T-cell (primary cell): ENCODE results near the gene SLC17A1. TPM values are rescaled to one million over a fixed set of nuclear protein-coding genes. Genes with fewer than 3 reads are reported as not detected.

Experiments
- ATAC-seq, 4 experiments: fragments of 200-7000 bp in 3 of 4; fragments of 150-1000 bp in 1 of 4; cut with Tn5 transposase; replicated peaks in 1 of 4; 1 replicate in 3 of 4; 2 replicates in 1 of 4; pipeline ENCODE4 v1.10.0; 2021; ENCODE audit warnings: moderate library complexity in 3 of 4, mild to moderate bottlenecking in 2 of 4, moderate number of reproducible peaks in 1 of 4
- CTCF ChIA-PET, 2 donors: fragments of 300-600 bp; sonication (Branson Sonifier 250); formaldehyde crosslinking; loops; one replicate each; lab custom pipeline; 2022; ENCODE audit warnings: antibody characterized with exemption in 2 of 2; lab: Charles Lee
- POLR2A ChIA-PET, 2 donors: fragments of 300-600 bp; sonication (Branson Sonifier 250); formaldehyde crosslinking; loops; one replicate each; lab custom pipeline; 2022; ENCODE audit warnings: antibody characterized with exemption in 2 of 2; lab: Charles Lee
- DNase-seq, 35 experiments: peaks; one replicate each; pipeline versions ENCODE4 v3.0.0 to v3.0.0-alpha.2; 2013 to 2023
- H3K27ac ChIP-seq: one replicate; pipeline ENCODE4 v1.5.1; 2013; ENCODE audit warnings: low read length
- H3K27me3 ChIP-seq, 2 experiments: replicated peaks in 1 of 2; 1 replicate in 1 of 2; 2 replicates in 1 of 2; pipeline versions ENCODE4 v1.6.1 to v1.7.0; 2013; ENCODE audit warnings: low read length in 1 of 2, mixed read lengths in 1 of 2; ENCODE audit not compliant: control insufficient read depth in 2 of 2, insufficient read depth in 2 of 2; ENCODE audit errors: extremely low read depth in 1 of 2
- H3K36me3 ChIP-seq, 2 donors: 1 replicate in 1 of 2; 2 replicates in 1 of 2; pipeline versions ENCODE4 v1.6.1 to v1.7.0; 2013; ENCODE audit warnings: low read length in 1 of 2; ENCODE audit not compliant: control insufficient read depth in 2 of 2, insufficient read depth in 1 of 2; ENCODE audit errors: extremely low read depth in 1 of 2
- H3K4me1 ChIP-seq, 2 experiments: 1 replicate in 1 of 2; 2 replicates in 1 of 2; pipeline versions ENCODE4 v1.6.1 to v1.7.0; 2013; ENCODE audit warnings: low read length in 2 of 2, mixed read lengths in 1 of 2; ENCODE audit not compliant: insufficient read depth in 2 of 2, control insufficient read depth in 1 of 2; ENCODE audit errors: extremely low read depth in 1 of 2
- H3K4me3 ChIP-seq, 2 donors: 1 replicate in 1 of 2; 2 replicates in 1 of 2; pipeline versions ENCODE4 v1.5.1 to v1.7.0; 2013; ENCODE audit warnings: mild to moderate bottlenecking in 2 of 2, low read length in 1 of 2, moderate library complexity in 1 of 2; ENCODE audit not compliant: control insufficient read depth in 1 of 2; ENCODE audit errors: extremely low read depth in 1 of 2
- H3K9me3 ChIP-seq: 2 replicates; pipeline ENCODE4 v1.7.0; 2013
- H3K27ac Mint-ChIP-seq, 2 donors: one replicate each; pipeline ENCODE4 v1.8.0; 2020 to 2021; ENCODE audit warnings: mild to moderate bottlenecking in 2 of 2, mixed read lengths in 2 of 2
- H3K27me3 Mint-ChIP-seq, 2 donors: one replicate each; pipeline ENCODE4 v1.8.0; 2021 to 2022; ENCODE audit warnings: mixed read lengths in 2 of 2
- H3K36me3 Mint-ChIP-seq: one replicate; pipeline ENCODE4 v1.8.0; 2021; ENCODE audit warnings: mixed read lengths
- H3K4me1 Mint-ChIP-seq, 3 donors: one replicate each; pipeline ENCODE4 v1.8.0; 2020 to 2022; ENCODE audit warnings: mixed read lengths in 3 of 3, mild to moderate bottlenecking in 1 of 3
- H3K4me3 Mint-ChIP-seq, 3 donors: one replicate each; pipeline ENCODE4 v1.8.0; 2020 to 2022; ENCODE audit warnings: mild to moderate bottlenecking in 3 of 3, mixed read lengths in 3 of 3, moderate library complexity in 3 of 3
- H3K9me3 Mint-ChIP-seq, 3 donors: one replicate each; pipeline ENCODE4 v1.8.0; 2020 to 2022; ENCODE audit warnings: mixed read lengths in 3 of 3
- WGBS: methylation state at CpG from one replicate; pipeline ENCODE4 v1.1.5; 2013; ENCODE audit warnings: missing lambda C conversion rate; ENCODE audit not compliant: insufficient coverage; 5-methylcytosine and 5-hydroxymethylcytosine counted together
- total RNA-seq, 35 experiments: library from RNA in 6 of 35; stranded (reverse) in 6 of 35; fragments of 120-200 nt in 1 of 35; gene quantifications; one replicate each; pipeline versions ENCODE4 v1.2.1 to v1.2.4 and lab custom pipeline; 2013 to 2026

SLC17A1 gene
- total RNA-seq, 5 donors from 2014 or later (not counting 1 experiment from before 2014, with no cell fraction given), result 0.16 TPM; not detected in 4

DNA sequence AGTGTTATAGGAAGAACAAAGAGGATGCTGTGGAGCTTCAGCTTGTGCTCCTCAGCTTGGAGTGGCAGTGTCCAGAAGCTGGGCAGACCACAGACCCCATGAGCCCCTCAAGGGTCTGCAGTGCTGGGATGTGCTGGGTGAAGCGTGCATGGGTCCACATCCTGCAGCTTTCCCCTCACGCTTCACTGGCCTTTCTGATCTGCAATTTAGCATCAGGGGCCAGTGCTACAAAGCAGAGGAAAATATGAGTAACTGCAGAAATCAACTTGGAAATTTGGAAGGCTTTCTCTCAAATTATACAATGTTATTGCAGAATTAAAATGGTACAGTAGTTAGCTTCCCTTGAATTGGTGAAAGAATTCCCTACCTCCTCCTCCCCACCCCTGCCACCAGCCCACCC, 67.2 kb downstream of the SLC17A1 start:
- CTCF ChIA-PET, result interaction anchor here in 1 of 2 donors (1.1 kb wide), 1 partner anchor 46 kb away, joined by 3 read pairs; no protein-coding TSS in a partner anchor
- H3K36me3 ChIP-seq, result no peaks in the 10 kb centered on the region
- DNase-seq (no peak), ATAC-seq (no peak)
- H3K4me3 ChIP-seq, result no peak overlapping the region
- H3K4me1 ChIP-seq, result no peaks in the 10 kb centered on the region
- H3K4me1 Mint-ChIP-seq, result no peaks in the 10 kb centered on the region
- no peak overlapping the region for H3K27ac ChIP-seq
- peaks cover 11 to 25% of the 10 kb centered on the region in 2 donors for H3K27me3 Mint-ChIP-seq
- no peaks in the 10 kb centered on the region for H3K36me3 Mint-ChIP-seq
- POLR2A ChIA-PET, result no interaction called here
- WGBS, result 100% methylated on average over 1 of the region's 2 CpGs
- no peak overlapping the region for H3K4me3 Mint-ChIP-seq
- no peaks in the 10 kb centered on the region for H3K9me3 Mint-ChIP-seq
- H3K27ac Mint-ChIP-seq, result no peak overlapping the region
- H3K9me3 ChIP-seq, result no peaks in the 10 kb centered on the region
- peaks cover 0 to 2% of the 10 kb centered on the region in 2 experiments for H3K27me3 ChIP-seq

DNA sequence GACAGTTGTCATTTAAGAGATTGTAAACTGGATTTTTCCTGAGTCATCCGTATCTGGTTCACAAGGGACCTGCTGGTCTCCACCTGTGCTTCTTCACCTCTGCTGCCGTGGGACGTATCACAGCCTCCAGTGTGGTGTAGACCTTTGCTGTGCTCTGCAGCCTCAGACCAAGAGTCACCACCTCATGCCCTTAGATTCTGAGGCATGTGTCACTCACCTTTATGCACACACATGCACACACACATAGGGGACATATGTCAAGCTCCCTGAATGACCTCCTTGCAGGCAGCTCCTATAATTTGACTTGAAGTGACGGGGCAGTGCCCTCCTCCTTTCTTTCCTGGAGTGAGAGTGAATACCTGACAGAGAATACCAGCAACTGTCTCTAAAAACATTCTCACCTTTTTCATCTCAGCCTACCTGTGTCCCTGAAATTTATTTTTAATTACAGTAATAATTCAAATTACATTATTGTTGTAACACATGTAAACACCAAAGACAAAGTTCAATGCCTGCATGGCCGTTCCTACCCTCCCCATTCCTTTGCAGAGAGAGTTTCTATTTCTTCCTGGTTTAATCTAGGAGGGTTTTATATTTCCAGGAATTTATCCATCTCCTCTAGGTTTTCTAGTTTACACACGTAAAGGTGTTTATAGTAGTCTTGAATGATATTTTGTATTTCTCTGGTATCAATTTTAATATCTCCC, 73.8 kb downstream of the SLC17A1 start:
- no peaks in the 10 kb centered on the region for H3K27me3 ChIP-seq
- Mint-ChIP-seq H3K9me3 (no peaks in the 10 kb centered on the region), H3K36me3 (no peaks in the 10 kb centered on the region), H3K4me3 (no peak overlapping the region), H3K27ac (no peak overlapping the region), H3K4me1 (no peaks in the 10 kb centered on the region), H3K27me3 (peaks cover 14 to 16% of the 10 kb centered on the region in 2 donors)
- H3K27ac ChIP-seq, result no peak overlapping the region
- H3K4me1 ChIP-seq, result no peaks in the 10 kb centered on the region
- no peak overlapping the region for H3K4me3 ChIP-seq
- ChIA-PET CTCF (no interaction called here), POLR2A (no interaction called here)
- no peaks in the 10 kb centered on the region for H3K36me3 ChIP-seq
- H3K9me3 ChIP-seq, result no peaks in the 10 kb centered on the region
- ATAC-seq (no peak), DNase-seq (no peak)
- 63% methylated on average over 3 of the region's 6 CpGs for WGBS

DNA sequence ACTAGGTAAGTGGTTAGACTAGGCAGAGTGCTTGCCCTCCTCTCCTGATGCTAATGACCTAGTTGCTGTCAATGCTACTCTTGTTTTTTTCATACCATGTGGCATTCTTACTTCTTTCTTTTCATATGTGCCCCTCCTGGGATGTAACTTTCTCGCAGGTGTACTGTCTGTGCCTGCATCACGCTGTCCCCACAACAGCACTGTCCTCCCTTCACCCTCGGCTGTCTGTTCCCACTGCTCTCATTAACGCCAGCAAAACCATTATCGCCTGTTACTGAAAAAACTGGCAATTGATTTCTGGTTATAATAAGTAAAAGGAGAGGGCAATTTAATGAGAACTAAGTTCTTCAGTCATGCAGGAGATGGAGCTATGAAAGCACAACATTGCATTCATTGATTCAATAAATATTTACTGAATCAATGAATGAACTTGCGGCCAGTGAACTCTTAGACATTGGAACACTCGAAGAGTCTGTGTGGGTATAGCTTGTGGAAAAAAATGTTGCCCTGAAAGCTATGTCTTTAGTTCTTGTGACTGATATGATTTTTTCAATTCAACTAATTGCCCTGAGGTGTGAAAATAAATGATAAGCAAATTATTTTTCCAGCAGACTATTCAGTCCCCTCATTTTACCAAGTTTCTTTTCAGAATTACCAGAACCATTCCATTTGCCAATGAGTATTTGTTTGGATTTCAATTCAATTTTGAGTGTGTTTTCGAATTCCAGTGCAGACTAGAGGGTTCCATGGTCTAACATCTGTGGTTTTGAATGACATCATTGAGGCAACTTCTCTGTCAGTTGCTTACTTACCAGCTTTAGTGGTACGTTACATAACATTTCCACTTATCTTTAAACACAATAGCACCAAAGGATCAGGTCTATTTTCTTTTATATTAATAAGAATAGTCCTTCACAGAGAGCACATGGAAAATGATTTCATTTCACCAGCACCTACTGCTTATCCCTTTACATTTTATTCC, 75.2 kb downstream of the SLC17A1 start:
- H3K4me3 Mint-ChIP-seq, result no peak overlapping the region
- 89% methylated on average over 3 of the region's 9 CpGs for WGBS
- ChIA-PET POLR2A (no interaction called here), CTCF (no interaction called here)
- H3K4me3 ChIP-seq, result no peak overlapping the region
- no peak for DNase-seq
- peaks cover 10 to 14% of the 10 kb centered on the region in 2 donors for H3K27me3 Mint-ChIP-seq
- no peaks in the 10 kb centered on the region for H3K27me3 ChIP-seq
- H3K36me3 Mint-ChIP-seq, result no peaks in the 10 kb centered on the region
- no peak overlapping the region for H3K27ac Mint-ChIP-seq
- H3K4me1 ChIP-seq, result no peaks in the 10 kb centered on the region
- H3K4me1 Mint-ChIP-seq, result no peaks in the 10 kb centered on the region
- H3K36me3 ChIP-seq, result no peaks in the 10 kb centered on the region
- no peaks in the 10 kb centered on the region for H3K9me3 ChIP-seq
- ATAC-seq, result no peak
- H3K9me3 Mint-ChIP-seq, result no peaks in the 10 kb centered on the region
- H3K27ac ChIP-seq, result no peak overlapping the region

GRCh38 chr6:25755483-25755882, 76.4 kb downstream of the SLC17A1 start:
- no peak overlapping the region for H3K27ac ChIP-seq
- POLR2A ChIA-PET, result interaction anchor here (0.5 to 0.6 kb wide), 2 partner anchors 8 to 635 kb away, joined by 3 read pairs; no protein-coding TSS in a partner anchor
- Mint-ChIP-seq H3K4me1 (no peaks in the 10 kb centered on the region), H3K9me3 (no peaks in the 10 kb centered on the region), H3K4me3 (no peak overlapping the region), H3K27ac (no peak overlapping the region), H3K27me3 (peaks cover 7 to 14% of the 10 kb centered on the region in 2 donors), H3K36me3 (no peaks in the 10 kb centered on the region)
- H3K4me1 ChIP-seq, result no peaks in the 10 kb centered on the region
- WGBS, result 100% methylated on average over 1 of the region's 1 CpG
- H3K27me3 ChIP-seq, result no peaks in the 10 kb centered on the region
- CTCF ChIA-PET, result no interaction called here
- DNase-seq (no peak), ATAC-seq (no peak)
- H3K9me3 ChIP-seq, result no peaks in the 10 kb centered on the region
- H3K36me3 ChIP-seq, result no peaks in the 10 kb centered on the region
- no peak overlapping the region for H3K4me3 ChIP-seq

DNA sequence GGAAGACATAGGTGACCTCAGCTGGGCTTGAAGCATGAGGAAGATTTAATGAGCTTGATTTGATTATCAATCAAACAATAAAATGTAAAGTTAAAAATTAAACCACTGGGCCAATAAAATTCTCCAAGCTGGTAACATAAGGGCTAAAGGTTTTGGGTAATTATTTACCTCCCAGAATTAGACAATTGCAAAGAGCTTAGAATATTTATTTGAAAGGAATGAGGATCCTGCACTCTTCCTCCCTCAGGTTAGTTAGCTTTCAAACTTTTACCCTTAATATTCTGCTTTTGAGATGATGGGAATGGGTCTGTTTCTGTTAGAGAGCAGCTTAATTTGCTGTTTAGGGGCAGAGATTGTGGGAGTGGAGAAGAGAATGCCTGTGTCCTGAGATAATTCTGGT, 77.3 kb downstream of the SLC17A1 start, which contains the start of gene SLC17A4:
Gene SLC17A4 (plus strand): TSS at position 208 of the 400 bp plus-strand sequence. CDS start 7,221 bp downstream, outside the sequence.
- Histone ChIP-seq H3K27ac (no peak within 1 kb of the TSS), H3K27me3 (no peaks in the 10 kb centered on the region), H3K9me3 (no peaks in the 10 kb centered on the region), H3K4me1 (no peaks in the 10 kb centered on the region), H3K4me3 (no peak within 1 kb of the TSS), H3K36me3 (no peaks in the 10 kb centered on the region)
- H3K27me3 Mint-ChIP-seq, result peaks cover 5 to 14% of the 10 kb centered on the region in 2 donors
- no peak for DNase-seq
- ChIA-PET CTCF (interaction anchor here in 1 of 2 donors (0.6 kb wide), 1 partner anchor 35 kb away, joined by 4 read pairs; no protein-coding TSS in a partner anchor), POLR2A (interaction anchor here in 1 of 2 donors (0.6 kb wide), 1 partner anchor 179 kb away, joined by 3 read pairs; no protein-coding TSS in a partner anchor)
- H3K27ac Mint-ChIP-seq, result no peak within 1 kb of the TSS
- H3K36me3 Mint-ChIP-seq, result no peaks in the 10 kb centered on the region
- H3K4me1 Mint-ChIP-seq, result no peaks in the 10 kb centered on the region
- no peak within 1 kb of the TSS for H3K4me3 Mint-ChIP-seq
- no peaks in the 10 kb centered on the region for H3K9me3 Mint-ChIP-seq
- no peak for ATAC-seq

GRCh38 chr6:25753079-25753478, 78.8 kb downstream of the SLC17A1 start:
- Histone ChIP-seq H3K27ac (no peak overlapping the region), H3K9me3 (no peaks in the 10 kb centered on the region), H3K4me1 (no peaks in the 10 kb centered on the region), H3K36me3 (no peaks in the 10 kb centered on the region), H3K4me3 (no peak overlapping the region), H3K27me3 (no peaks in the 10 kb centered on the region)
- Mint-ChIP-seq H3K36me3 (no peaks in the 10 kb centered on the region), H3K4me1 (no peaks in the 10 kb centered on the region), H3K27ac (no peak overlapping the region), H3K27me3 (peaks cover 0 to 11% of the 10 kb centered on the region in 2 donors), H3K9me3 (no peaks in the 10 kb centered on the region), H3K4me3 (no peak overlapping the region)
- ChIA-PET CTCF (interaction anchor here (0.7 to 1.2 kb wide), 2 partner anchors 33 to 274 kb away, joined by 3 to 6 read pairs; no protein-coding TSS in a partner anchor), POLR2A (interaction anchor here in 1 of 2 donors (0.6 kb wide), 1 partner anchor 15 kb away, joined by 5 read pairs; no protein-coding TSS in a partner anchor)
- DNase-seq (no peak), ATAC-seq (no peak)
